GM19463 (cell line): ENCODE results near the gene SCN5A.

ENCODE experiments used
- ATAC-seq: cut with Tn5 transposase; IDR thresholded peaks from one replicate; pipeline ENCODE4 v1.9.1; 2021; ENCODE audit warnings: mild to moderate bottlenecking, moderate library complexity; ENCODE audit not compliant: unreplicated experiment

Gene SCN5A

GRCh38 chr3:38563070-38563885 lies 86.2 kb downstream of the SCN5A start:
- no peak for ATAC-seq

DNA sequence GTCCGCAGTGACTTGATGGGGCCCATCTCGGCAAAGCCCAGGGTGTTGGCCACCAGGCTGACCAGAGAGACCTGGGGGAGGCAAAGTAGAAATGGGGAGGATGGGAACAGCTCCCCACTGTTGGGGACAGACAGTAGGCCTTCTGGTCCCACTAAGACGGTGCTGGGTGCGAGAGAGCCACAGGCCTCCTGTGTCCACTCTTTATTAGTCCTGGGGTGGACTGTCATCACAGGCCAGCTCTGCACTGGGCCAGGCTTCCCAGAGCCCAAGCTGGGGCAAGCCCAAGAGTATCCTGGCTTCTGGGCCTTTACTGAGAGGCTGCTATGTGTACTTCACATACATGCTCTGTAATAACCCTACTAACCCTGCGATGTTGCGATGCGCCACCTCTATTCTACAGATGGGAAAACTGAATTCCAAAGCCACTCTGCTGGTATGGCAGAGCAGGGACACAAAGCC lies 87.0 kb downstream of the SCN5A start:
- ATAC-seq: no peak

DNA sequence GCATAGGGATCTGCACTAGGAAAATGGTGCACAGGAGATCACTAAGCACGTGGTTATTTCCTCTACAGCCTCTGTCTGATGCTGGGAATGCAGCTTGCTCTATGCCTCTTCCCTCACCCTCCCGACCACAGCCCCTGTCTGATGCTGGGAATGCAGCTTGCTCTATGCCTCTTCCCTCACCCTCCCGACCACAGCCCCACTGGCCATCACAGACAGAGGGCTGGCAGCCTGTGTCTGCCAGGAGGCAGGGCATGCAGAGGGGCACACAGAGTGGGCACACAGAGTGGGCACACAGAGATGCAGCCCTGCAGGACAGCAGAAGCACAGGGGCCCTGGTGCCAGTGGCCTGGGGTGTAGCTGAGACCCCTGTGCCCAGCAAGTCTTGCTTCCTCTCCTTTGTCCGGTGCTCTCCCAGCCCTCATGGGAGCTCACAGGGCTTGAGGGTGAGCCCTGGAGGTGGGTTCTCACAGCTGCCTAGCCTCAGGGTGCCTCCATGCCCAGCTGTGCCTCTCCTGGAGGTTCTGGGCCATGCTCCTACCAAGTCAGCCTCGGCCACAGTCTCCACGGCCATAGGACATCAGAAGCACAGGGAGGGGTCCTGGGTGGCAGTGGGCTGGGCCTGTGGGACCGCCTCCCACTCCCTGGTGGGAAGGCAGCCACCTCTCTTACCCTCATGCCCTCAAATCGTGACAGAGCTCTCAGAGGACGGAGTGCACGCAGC lies 87.6 kb downstream of the SCN5A start:
- ATAC-seq: no peak

DNA sequence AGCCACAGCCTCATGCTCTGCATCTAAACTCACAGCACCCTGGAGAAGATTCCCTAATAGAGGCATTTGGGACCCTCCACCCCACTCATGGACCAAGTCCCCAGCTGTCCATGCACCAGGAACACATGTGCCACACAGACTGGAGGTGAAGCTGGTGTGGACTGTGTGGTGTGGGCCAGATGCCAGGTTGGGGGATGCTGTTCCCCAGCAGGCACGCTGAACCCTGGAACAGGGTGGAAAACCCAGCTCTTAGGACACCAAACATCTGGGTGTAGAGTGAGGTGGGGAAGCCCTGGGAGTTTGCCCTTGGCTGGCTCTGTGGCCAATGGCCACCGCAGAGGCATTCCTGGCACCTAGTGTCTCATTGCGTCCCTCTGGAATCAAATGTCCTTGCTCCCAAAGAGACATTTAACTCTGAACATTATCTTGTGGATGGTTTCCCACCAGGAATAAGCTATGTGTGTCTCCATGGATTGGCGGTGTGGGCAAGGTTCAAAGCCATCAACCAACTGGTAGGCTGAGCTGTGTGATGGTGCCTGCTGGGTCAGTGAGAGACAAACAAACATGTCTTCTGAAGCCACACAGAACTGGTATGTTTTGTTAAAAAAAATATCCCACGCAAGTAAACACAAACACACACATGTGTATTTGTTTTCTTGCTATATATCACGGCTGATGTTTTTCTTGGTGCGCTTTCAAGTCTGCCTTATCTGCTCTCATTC lies 88.3 kb downstream of the SCN5A start:
- ATAC-seq: no peak

DNA sequence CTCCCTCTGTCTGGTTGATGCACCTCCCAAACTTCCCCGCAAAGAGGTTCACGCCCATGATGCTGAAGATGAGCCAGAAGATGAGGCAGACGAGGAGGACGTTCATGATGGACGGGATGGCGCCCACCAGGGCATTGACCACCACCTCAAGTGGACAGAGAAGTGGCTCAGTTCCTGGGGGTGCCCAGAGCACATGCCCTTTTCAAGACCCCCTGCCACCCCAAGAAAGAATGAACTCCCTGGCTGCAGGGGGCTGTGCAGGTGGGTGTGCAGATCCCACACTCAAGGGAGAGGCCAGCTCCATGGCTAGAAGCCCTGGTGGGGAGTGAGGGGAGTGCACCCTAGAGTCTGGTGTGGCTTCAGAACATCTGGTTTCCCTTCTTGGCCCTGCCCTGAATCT lies 89.2 kb downstream of the SCN5A start:
- ATAC-seq: no peak

- ATAC-seq: no peak
Observed at GRCh38 chr3:38558864-38559263, 90.6 kb downstream of the SCN5A start.

DNA sequence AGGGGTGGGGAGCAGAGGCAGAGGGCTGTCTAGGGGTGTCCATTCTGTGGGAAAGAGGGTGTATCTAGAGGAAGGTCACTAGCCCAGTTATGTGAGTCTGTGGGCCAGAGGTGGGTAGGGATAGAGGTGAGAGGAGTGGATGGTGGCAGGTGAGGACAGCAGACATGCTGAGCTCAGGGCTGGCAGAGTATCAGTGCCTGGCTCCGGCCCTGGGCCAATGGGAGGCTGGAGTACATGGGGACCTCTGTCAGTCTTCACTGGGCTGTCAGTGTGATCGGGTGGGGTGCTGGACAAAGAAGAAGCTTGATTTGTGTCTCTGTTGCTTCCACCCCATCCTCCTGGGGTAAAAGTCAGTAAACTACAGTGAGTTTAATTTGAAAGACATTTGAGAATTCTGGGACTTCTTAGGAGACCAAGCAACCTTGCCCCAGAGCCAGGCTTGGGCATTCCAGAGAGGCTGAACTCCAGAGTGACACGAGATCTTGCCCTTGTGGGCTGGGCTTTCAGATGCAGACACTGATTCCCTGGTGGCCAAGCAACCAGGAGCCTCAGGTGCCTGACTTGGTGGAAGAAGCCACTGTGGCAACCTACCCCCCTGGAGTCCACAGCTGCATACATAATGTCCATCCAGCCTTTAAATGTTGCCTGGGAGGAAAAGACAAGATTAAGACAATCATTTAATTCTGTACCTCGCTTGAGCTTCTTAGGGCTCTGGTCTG lies 92.7 kb downstream of the SCN5A start:
- no peak for ATAC-seq

GRCh38 chr3:38555926-38556325 lies 93.6 kb downstream of the SCN5A start:
- ATAC-seq: no peak

- no peak for ATAC-seq
Observed at GRCh38 chr3:38555149-38555840, 94.2 kb downstream of the SCN5A start.

- ATAC-seq: no peak
Observed at GRCh38 chr3:38554127-38554827, 95.2 kb downstream of the SCN5A start.

- ATAC-seq: no peak
Observed at GRCh38 chr3:38553071-38553470, 96.4 kb downstream of the SCN5A start.

DNA sequence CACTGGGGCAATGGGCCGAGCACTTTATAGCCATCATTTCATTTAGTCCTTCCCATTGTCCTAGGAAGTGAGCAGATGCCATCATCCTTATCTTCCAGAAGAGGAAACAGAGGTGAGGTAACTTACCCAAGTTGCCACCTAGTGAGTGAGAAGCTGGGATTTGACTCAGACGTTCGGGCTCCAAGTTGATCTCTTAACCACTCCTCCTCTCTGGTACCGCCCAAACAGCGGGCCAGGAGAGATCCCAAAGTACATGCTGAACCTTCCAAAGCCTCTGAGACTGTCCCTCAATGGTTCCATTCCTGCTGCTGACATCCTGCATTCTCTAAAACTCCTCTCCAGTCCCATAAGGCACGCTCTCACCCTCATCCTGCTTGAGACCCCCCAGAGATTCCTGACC lies 97.1 kb downstream of the SCN5A start:
- no peak for ATAC-seq

- no peak for ATAC-seq
Observed at GRCh38 chr3:38551026-38551832, 98.3 kb downstream of the SCN5A start.

DNA sequence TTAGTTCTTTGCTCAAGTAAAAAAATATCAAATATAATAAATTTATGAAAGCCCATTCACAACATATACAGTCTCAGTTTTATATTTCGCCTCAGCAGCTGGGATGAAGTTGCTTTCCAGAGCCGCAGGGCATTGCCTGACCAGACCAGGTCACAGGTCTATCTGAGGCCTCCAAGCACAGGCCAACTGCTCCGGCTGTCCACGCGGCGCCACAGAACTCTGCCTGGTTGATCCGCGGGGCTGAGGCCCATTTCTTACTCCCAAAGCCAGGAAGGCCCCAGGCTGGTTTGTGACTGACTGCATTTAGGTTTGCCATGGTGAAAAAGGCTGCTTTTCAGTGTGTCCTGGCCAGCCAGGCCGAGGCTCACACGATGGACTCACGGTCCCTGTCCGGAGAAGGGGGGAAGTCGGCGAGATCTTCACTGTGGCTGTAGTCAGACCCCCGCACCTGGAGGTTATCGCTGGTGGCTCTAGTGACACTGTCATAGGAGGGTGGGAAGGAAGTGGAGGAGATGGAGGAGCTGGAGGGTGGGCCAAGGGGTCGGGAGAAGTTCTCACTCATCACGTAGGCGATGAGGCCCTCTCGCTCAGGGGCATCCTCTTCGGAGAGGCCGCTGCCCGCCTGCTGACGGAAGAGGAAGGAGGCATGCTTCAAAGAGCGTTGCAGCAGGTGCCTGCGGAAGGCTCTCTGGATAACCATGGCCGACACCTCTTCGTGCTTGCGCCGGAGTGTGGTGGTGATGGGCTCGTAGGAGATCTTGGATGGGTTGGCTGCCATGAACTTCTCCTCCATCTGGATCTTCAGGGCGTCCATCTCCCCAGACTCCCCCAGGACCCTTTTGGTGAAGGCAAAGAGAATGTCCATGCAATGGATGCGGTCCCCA lies 99.3 kb downstream of the SCN5A start:
- no peak for ATAC-seq

GRCh38 chr3:38549486-38549885 lies 100.0 kb downstream of the SCN5A start:
- ATAC-seq: no peak

- no peak for ATAC-seq
Observed at GRCh38 chr3:38549082-38549481, 100.4 kb downstream of the SCN5A start.

- no peak for ATAC-seq
Observed at GRCh38 chr3:38548154-38548931, 101.1 kb downstream of the SCN5A start.
